Measurements from ENCODE around the gene ADGRL4.

Gene ADGRL4

GRCh38 chr1:79042117-79042516, 35.6 kb upstream of the ADGRL4 start:
- no peak for TF ChIP-seq CTCF (IDR thresholded peaks at IDR 0.05; ENCODE audit: low read depth, low read length)
- Histone ChIP-seq H3K4me1 (no peaks in the 10 kb centered on the region), H3K27me3 (no peaks in the 10 kb centered on the region), H3K36me3 (no peaks in the 10 kb centered on the region), H3K9me3 (no peaks in the 10 kb centered on the region), H3K4me3 (ENCODE audit: low read depth, low read length) (no peak overlapping the region)
- DNase-seq: no peak

- no peaks in the 10 kb centered on the region for H3K9me3 ChIP-seq
- no peak for TF ChIP-seq CTCF (IDR thresholded peaks at IDR 0.05; ENCODE audit: low read depth, low read length)
- no peaks in the 10 kb centered on the region for H3K4me1 ChIP-seq
- no peaks in the 10 kb centered on the region for H3K36me3 ChIP-seq
- no peaks in the 10 kb centered on the region for H3K27me3 ChIP-seq
- no peak overlapping the region for H3K4me3 ChIP-seq (ENCODE audit: low read depth, low read length)
- DNase-seq: no peak
Observed at GRCh38 chr1:79041666-79042065, 35.1 kb upstream of the ADGRL4 start.

GRCh38 chr1:79040424-79041082, 34.0 kb upstream of the ADGRL4 start:
- Histone ChIP-seq H3K36me3 (no peaks in the 10 kb centered on the region), H3K9me3 (no peaks in the 10 kb centered on the region), H3K4me1 (no peaks in the 10 kb centered on the region), H3K27me3 (no peaks in the 10 kb centered on the region), H3K4me3 (ENCODE audit: low read depth, low read length) (no peak overlapping the region)
- TF ChIP-seq CTCF (IDR thresholded peaks at IDR 0.05; ENCODE audit: low read depth, low read length): no peak
- DNase-seq: no peak

GRCh38 chr1:79037085-79037484, 30.6 kb upstream of the ADGRL4 start:
- Histone ChIP-seq H3K4me3 (ENCODE audit: low read depth, low read length) (no peak overlapping the region), H3K27me3 (no peaks in the 10 kb centered on the region), H3K4me1 (no peaks in the 10 kb centered on the region), H3K9me3 (no peaks in the 10 kb centered on the region), H3K36me3 (no peaks in the 10 kb centered on the region)
- no peak for DNase-seq
- no peak for TF ChIP-seq CTCF (IDR thresholded peaks at IDR 0.05; ENCODE audit: low read depth, low read length)

GRCh38 chr1:79012500-79012899, 6.0 kb upstream of the ADGRL4 start:
- no peak for TF ChIP-seq CTCF (IDR thresholded peaks at IDR 0.05; ENCODE audit: low read depth, low read length)

GRCh38 chr1:79010589-79010988, 4.1 kb upstream of the ADGRL4 start:
- Histone ChIP-seq H3K9me3 (no peaks in the 10 kb centered on the region), H3K4me1 (no peaks in the 10 kb centered on the region), H3K27me3 (no peaks in the 10 kb centered on the region), H3K36me3 (no peaks in the 10 kb centered on the region), H3K4me3 (ENCODE audit: low read depth, low read length) (no peak overlapping the region)
- no peak for TF ChIP-seq CTCF (IDR thresholded peaks at IDR 0.05; ENCODE audit: low read depth, low read length)
- no peak for DNase-seq

More at GRCh38 chr1:79012500-79012899, 6.0 kb upstream of the ADGRL4 start:
- Histone ChIP-seq H3K36me3 (no peaks in the 10 kb centered on the region), H3K4me1 (no peaks in the 10 kb centered on the region), H3K4me3 (ENCODE audit: low read depth, low read length) (no peak overlapping the region), H3K9me3 (no peaks in the 10 kb centered on the region), H3K27me3 (no peaks in the 10 kb centered on the region)
- DNase-seq: no peak
